WTC11 (cell line): ENCODE results near the gene SPATS2. TPM values are rescaled to one million over a fixed set of nuclear protein-coding genes. Genes with fewer than 3 reads are reported as not detected.

ENCODE experiments used
- ATAC-seq: fragments of 200-7000 bp; cut with Tn5 transposase; 2 replicates; pipeline ENCODE4 v1.10.0; 2021; ENCODE audit warnings: mild to moderate bottlenecking, moderate library complexity
- CTCF ChIA-PET: fragments of 300-600 bp; sonication (Branson Sonifier 250); formaldehyde crosslinking; loops from one replicate; lab custom pipeline; 2021; ENCODE audit warnings: antibody characterized with exemption; lab: Charles Lee
- POLR2A ChIA-PET: fragments of 350-600 bp; sonication (Branson Sonifier 250); formaldehyde crosslinking; loops from one replicate; lab custom pipeline; 2021; ENCODE audit warnings: antibody characterized with exemption; lab: Charles Lee
- DNase-seq: peaks from one replicate; pipeline ENCODE4 v3.0.0; 2021; ENCODE audit warnings: low spot score
- H3K27ac Mint-ChIP-seq: 2 replicates; pipeline ENCODE4 v1.8.0; 2021; ENCODE audit warnings: mixed read lengths
- H3K27me3 Mint-ChIP-seq: 2 replicates; pipeline ENCODE4 v1.8.0; 2021; ENCODE audit warnings: low read depth, mild to moderate bottlenecking, moderate library complexity, mixed read lengths
- H3K36me3 Mint-ChIP-seq: 2 replicates; pipeline ENCODE4 v1.8.0; 2021; ENCODE audit warnings: mixed read lengths
- H3K4me1 Mint-ChIP-seq: 2 replicates; pipeline ENCODE4 v1.8.0; 2022; ENCODE audit warnings: mixed read lengths
- H3K4me3 Mint-ChIP-seq: 2 replicates; pipeline ENCODE4 v1.8.0; 2021; ENCODE audit warnings: mild to moderate bottlenecking, moderate library complexity, mixed read lengths
- H3K9me3 Mint-ChIP-seq: 2 replicates; pipeline ENCODE4 v1.8.0; 2021; ENCODE audit warnings: mixed read lengths
- ATF6 ChIP-seq: sonication (generic); formaldehyde crosslinking; IDR thresholded peaks from 2 replicates; pipeline ENCODE4 v1.8.1; 2023; ENCODE audit warnings: mild to moderate bottlenecking, missing genetic modification reagents
- CBFB ChIP-seq: sonication (generic); formaldehyde crosslinking; IDR thresholded peaks from 2 replicates; pipeline ENCODE4 v1.8.1; 2022; ENCODE audit warnings: mild to moderate bottlenecking, low read depth, missing genetic modification reagents
- CDX4 ChIP-seq: fragments of 250-450 bp; sonication (Bioruptor Pico); IDR thresholded peaks from 2 replicates; pipeline ENCODE4 v1.9.0; 2021; ENCODE audit warnings: moderate library complexity, mild to moderate bottlenecking, inconsistent platforms, borderline replicate concordance
- CREB1 ChIP-seq: sonication (generic); formaldehyde crosslinking; IDR thresholded peaks from 2 replicates; pipeline ENCODE4 v1.8.0; 2023; ENCODE audit warnings: mild to moderate bottlenecking, missing genetic modification reagents
- ELF4 ChIP-seq: sonication (generic); formaldehyde crosslinking; IDR thresholded peaks from 2 replicates; pipeline ENCODE4 v1.8.1; 2022; ENCODE audit warnings: low read depth, mild to moderate bottlenecking, moderate library complexity, missing genetic modification reagents
- ETV6 ChIP-seq: sonication (generic); formaldehyde crosslinking; IDR thresholded peaks from 2 replicates; pipeline ENCODE4 v1.8.1; 2022; ENCODE audit warnings: mild to moderate bottlenecking, missing genetic modification reagents
- FOXK1 ChIP-seq: sonication (generic); formaldehyde crosslinking; IDR thresholded peaks from 2 replicates; pipeline ENCODE4 v1.8.0; 2022; ENCODE audit warnings: mild to moderate bottlenecking, moderate library complexity, missing genetic modification reagents
- FOXP1 ChIP-seq: sonication (generic); formaldehyde crosslinking; IDR thresholded peaks from 2 replicates; pipeline ENCODE4 v1.8.0; 2022; ENCODE audit warnings: missing genetic modification reagents, mild to moderate bottlenecking, moderate library complexity, borderline replicate concordance
- GRHL2 ChIP-seq: fragments of 250-450 bp; sonication (Bioruptor Pico); IDR thresholded peaks from 2 replicates; pipeline ENCODE4 v1.8.0; 2022; ENCODE audit warnings: mild to moderate bottlenecking, moderate library complexity; ENCODE audit not compliant: insufficient replicate concordance, severe bottlenecking
- HMGA2 ChIP-seq: fragments of 250-450 bp; sonication (Bioruptor Pico); IDR thresholded peaks from 2 replicates; pipeline ENCODE4 v1.4.0; 2021; ENCODE audit warnings: mild to moderate bottlenecking, moderate library complexity
- HMGXB4 ChIP-seq: sonication (generic); formaldehyde crosslinking; IDR thresholded peaks from 2 replicates; pipeline ENCODE4 v1.8.1; 2023; ENCODE audit warnings: mild to moderate bottlenecking, moderate library complexity, missing genetic modification reagents
- JAZF1 ChIP-seq: fragments of 250-450 bp; sonication (Bioruptor Pico); IDR thresholded peaks from 2 replicates; pipeline ENCODE4 v1.9.0; 2021; ENCODE audit warnings: moderate library complexity, mild to moderate bottlenecking, inconsistent platforms
- JUN ChIP-seq: sonication (generic); formaldehyde crosslinking; IDR thresholded peaks from 2 replicates; pipeline ENCODE4 v1.8.0; 2023; ENCODE audit warnings: mild to moderate bottlenecking, missing genetic modification reagents
- NFATC4 ChIP-seq: fragments of 250-450 bp; sonication (Bioruptor Pico); IDR thresholded peaks from 2 replicates; pipeline ENCODE4 v1.9.0; 2021; ENCODE audit warnings: mild to moderate bottlenecking
- NFE2L1 ChIP-seq: sonication (generic); formaldehyde crosslinking; IDR thresholded peaks from 2 replicates; pipeline ENCODE4 v1.8.1; 2023; ENCODE audit warnings: missing genetic modification reagents
- NR3C1 ChIP-seq: sonication (generic); formaldehyde crosslinking; conservative IDR thresholded peaks from 2 replicates; pipeline ENCODE4 v1.8.1; 2023; ENCODE audit warnings: low read depth, mild to moderate bottlenecking, missing genetic modification reagents
- RORB ChIP-seq: fragments of 250-450 bp; sonication (Bioruptor Pico); IDR thresholded peaks from 2 replicates; pipeline ENCODE4 v1.9.0; 2021; ENCODE audit warnings: mild to moderate bottlenecking
- SMAD3 ChIP-seq: sonication (generic); formaldehyde crosslinking; IDR thresholded peaks from 2 replicates; pipeline ENCODE4 v1.8.0; 2022; ENCODE audit warnings: missing genetic modification reagents, mild to moderate bottlenecking, borderline replicate concordance
- SOX15 ChIP-seq: fragments of 250-450 bp; sonication (Bioruptor Pico); IDR thresholded peaks from 2 replicates; pipeline ENCODE4 v1.9.0; 2021; ENCODE audit warnings: mild to moderate bottlenecking
- TCF7 ChIP-seq: sonication (generic); formaldehyde crosslinking; IDR thresholded peaks from 2 replicates; pipeline ENCODE4 v1.8.0; 2022; ENCODE audit warnings: mild to moderate bottlenecking, low read depth, missing genetic modification reagents, moderate library complexity
- ZNF219 ChIP-seq: sonication (generic); formaldehyde crosslinking; IDR thresholded peaks from 2 replicates; pipeline ENCODE4 v1.8.0; 2023; ENCODE audit warnings: missing genetic modification reagents, mild to moderate bottlenecking, borderline replicate concordance
- ZNF232 ChIP-seq: sonication (generic); formaldehyde crosslinking; IDR thresholded peaks from 2 replicates; pipeline ENCODE4 v1.8.0; 2022; ENCODE audit warnings: mild to moderate bottlenecking, missing genetic modification reagents
- ZNF263 ChIP-seq: sonication (generic); formaldehyde crosslinking; IDR thresholded peaks from 2 replicates; pipeline ENCODE4 v1.8.1; 2022; ENCODE audit warnings: low read depth, mild to moderate bottlenecking, moderate library complexity, missing genetic modification reagents
- ZNF416 ChIP-seq: fragments of 250-450 bp; sonication (Bioruptor Pico); IDR thresholded peaks from 2 replicates; pipeline ENCODE4 v1.9.0; 2021; ENCODE audit warnings: mild to moderate bottlenecking, inconsistent platforms
- total RNA-seq: library from RNA; stranded (reverse); gene quantifications from 3 replicates; pipeline ENCODE4 v1.2.3, GENCODE V29; 2021
- TF ChIP-seq, protein P1 (sequence below): fragments of 250-450 bp; sonication (Bioruptor Pico); IDR thresholded peaks from 2 replicates; pipeline ENCODE4 v1.8.0; 2021; ENCODE audit warnings: mild to moderate bottlenecking

Gene SPATS2
- total RNA-seq, 1 experiment from 2014 or later = 25.9 TPM

DNA sequence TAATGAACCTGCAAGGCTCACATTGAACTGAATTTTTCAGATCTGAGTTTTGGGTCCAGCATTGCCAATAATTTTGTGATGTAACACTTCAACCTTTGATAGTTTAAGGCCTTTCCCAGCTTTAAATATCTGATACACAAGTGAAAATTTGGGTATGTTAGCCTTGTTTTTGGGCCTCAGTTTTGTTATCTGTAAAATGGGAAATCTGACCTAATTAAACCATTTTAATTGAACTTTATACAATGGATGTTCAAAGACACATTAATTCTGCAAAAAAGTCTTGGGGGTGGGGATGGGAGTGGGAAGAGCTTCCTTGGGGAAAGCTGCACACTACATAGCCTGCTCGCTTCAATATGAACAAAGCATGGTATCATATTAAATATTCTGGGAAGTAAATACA lies 5.2 kb upstream of the SPATS2 start:
- ATAC-seq (no peak), DNase-seq (no peak)
- TF ChIP-seq NFATC4 (CRISPR knock-in tag) (no peak), ATF6 (no peak), SOX15 (CRISPR knock-in tag) (no peak), FOXP1 (no peak), ETV6 (no peak)
- TF ChIP-seq, all 79 proteins: peak for 0
- H3K27ac Mint-ChIP-seq = no peak overlapping the region
- H3K4me3 Mint-ChIP-seq = no peak overlapping the region
- no peaks in the 10 kb centered on the region for H3K36me3 Mint-ChIP-seq
- peaks cover 12% of the 10 kb centered on the region for H3K27me3 Mint-ChIP-seq
- H3K9me3 Mint-ChIP-seq = no peaks in the 10 kb centered on the region
- ChIA-PET CTCF (interaction anchor here (1.0 to 6.8 kb wide), 4 partner anchors 15 to 218 kb away, joined by 6 to 141 read pairs (median 12); partner anchors contain the start of gene DNAJC22), POLR2A (interaction anchor here (0.6 kb wide), 1 partner anchor 124 kb away, joined by 3 read pairs; no protein-coding TSS in a partner anchor)
- H3K4me1 Mint-ChIP-seq = 0 out of 2 replicates have a peak, but pooled peaks cover 3% of the 10 kb centered on the region

DNA sequence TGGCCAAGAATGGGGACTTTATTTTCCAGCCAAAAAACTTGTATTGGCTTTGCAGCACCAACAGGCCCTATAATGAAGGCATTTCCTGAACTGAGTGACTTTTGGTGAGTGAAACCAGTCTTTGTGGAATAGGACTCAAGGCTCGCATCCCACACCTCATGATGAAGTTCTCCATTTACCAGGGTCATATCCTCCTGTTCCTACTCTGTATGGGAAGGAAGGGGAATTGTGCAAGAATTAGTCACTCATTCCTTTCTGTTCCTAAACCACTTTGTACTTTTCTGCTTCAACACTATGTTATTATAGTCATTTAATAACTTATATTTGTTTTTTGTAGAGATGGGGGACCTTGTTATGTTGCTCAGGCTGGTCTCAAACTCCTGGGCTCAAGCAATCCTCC lies 2.3 kb upstream of the SPATS2 start:
- DNase-seq (no peak), ATAC-seq (no peak)
- no peak for TF ChIP-seq SMAD3 (CRISPR knock-in tag)
- no peak for TF ChIP-seq ZNF263 (CRISPR knock-in tag)
- TF ChIP-seq ZNF219 = no peak
- TF ChIP-seq ZNF232 (CRISPR knock-in tag) = no peak
- no peak for TF ChIP-seq FOXK1 (CRISPR knock-in tag)
- no peak for TF ChIP-seq JAZF1 (CRISPR knock-in tag)
- TF ChIP-seq NFE2L1 (CRISPR knock-in tag) = no peak
- TF ChIP-seq HMGA2 (CRISPR knock-in tag) = no peak
- TF ChIP-seq JUN (CRISPR knock-in tag) = no peak
- TF ChIP-seq ZNF416 (CRISPR knock-in tag) = no peak
- TF ChIP-seq CBFB (CRISPR knock-in tag) = no peak
- POLR2A ChIA-PET = no interaction called here
- no peak overlapping the region for H3K27ac Mint-ChIP-seq
- no peaks in the 10 kb centered on the region for H3K36me3 Mint-ChIP-seq
- peaks cover 12% of the 10 kb centered on the region for H3K27me3 Mint-ChIP-seq
- peaks cover 23% of the 10 kb centered on the region for H3K4me1 Mint-ChIP-seq
- H3K4me3 Mint-ChIP-seq = 0 out of 2 replicates have a peak overlapping the region, but pooled peaks have one; percentile 89
- CTCF ChIA-PET = no interaction called here
- no peaks in the 10 kb centered on the region for H3K9me3 Mint-ChIP-seq

- H3K4me1 Mint-ChIP-seq = peaks cover 24% of the 10 kb centered on the region
- CTCF ChIA-PET = interaction anchor here (2.1 to 2.6 kb wide), 6 partner anchors 18 to 216 kb away, joined by 9 to 69 read pairs (median 25); partner anchors contain the start of gene DNAJC22
- ATAC-seq (no peak), DNase-seq (no peak)
- POLR2A ChIA-PET = no interaction called here
- no peaks in the 10 kb centered on the region for H3K9me3 Mint-ChIP-seq
- H3K36me3 Mint-ChIP-seq = no peaks in the 10 kb centered on the region
- peak overlapping the region; percentile 89 for H3K4me3 Mint-ChIP-seq
- H3K27ac Mint-ChIP-seq = no peak overlapping the region
- peaks cover 12% of the 10 kb centered on the region for H3K27me3 Mint-ChIP-seq
- no peak for TF ChIP-seq RORB (CRISPR knock-in tag)
- TF ChIP-seq CREB1 (CRISPR knock-in tag) = no peak
- TF ChIP-seq GRHL2 (CRISPR knock-in tag) = no peak
- TF ChIP-seq ZNF232 (CRISPR knock-in tag) = no peak
- TF ChIP-seq, protein P1, sequence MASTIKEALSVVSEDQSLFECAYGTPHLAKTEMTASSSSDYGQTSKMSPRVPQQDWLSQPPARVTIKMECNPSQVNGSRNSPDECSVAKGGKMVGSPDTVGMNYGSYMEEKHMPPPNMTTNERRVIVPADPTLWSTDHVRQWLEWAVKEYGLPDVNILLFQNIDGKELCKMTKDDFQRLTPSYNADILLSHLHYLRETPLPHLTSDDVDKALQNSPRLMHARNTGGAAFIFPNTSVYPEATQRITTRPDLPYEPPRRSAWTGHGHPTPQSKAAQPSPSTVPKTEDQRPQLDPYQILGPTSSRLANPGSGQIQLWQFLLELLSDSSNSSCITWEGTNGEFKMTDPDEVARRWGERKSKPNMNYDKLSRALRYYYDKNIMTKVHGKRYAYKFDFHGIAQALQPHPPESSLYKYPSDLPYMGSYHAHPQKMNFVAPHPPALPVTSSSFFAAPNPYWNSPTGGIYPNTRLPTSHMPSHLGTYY (CRISPR knock-in tag) = no peak
- no peak for TF ChIP-seq HMGXB4 (CRISPR knock-in tag)
- no peak for TF ChIP-seq TCF7 (CRISPR knock-in tag)
- no peak for TF ChIP-seq NR3C1 (CRISPR knock-in tag)
- TF ChIP-seq ELF4 (CRISPR knock-in tag) = no peak
- TF ChIP-seq ZNF219 = no peak
- no peak for TF ChIP-seq CDX4 (CRISPR knock-in tag)
Observed at GRCh38 chr12:49365542-49365941, 1.7 kb upstream of the SPATS2 start.
